ENCODE measurements around the gene DDA1. TPM values are rescaled to one million over a fixed set of nuclear protein-coding genes. Genes with fewer than 3 reads are reported as not detected.

The DDA1 gene
- total RNA-seq, 1 donor from 2014 or later: 31.1 TPM

DNA sequence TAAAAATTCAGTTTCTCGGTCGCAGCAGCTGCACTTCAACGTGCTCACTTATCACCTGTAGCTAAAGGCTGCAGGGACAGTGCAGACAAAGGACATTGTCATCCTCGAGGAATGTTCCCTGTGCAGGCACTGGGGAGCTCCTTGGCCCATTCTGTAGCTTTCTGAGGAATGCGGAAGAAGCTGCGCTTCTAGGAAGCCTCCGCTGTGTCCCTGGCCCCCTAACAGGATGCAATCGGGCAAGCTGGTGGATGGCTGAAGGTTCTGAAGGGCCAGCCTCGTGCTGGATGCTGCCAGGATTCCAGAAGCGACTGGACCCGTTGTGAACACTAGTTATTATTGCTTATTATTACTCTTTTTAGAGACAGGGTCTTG is 17.2 kb downstream of the DDA1 start:
- intact Hi-C loops (cut with micrococcal nuclease): no loop called here
- no peak overlapping the region for H3K4me3 Mint-ChIP-seq
- ATAC-seq (ENCODE audit: low read depth): no peak
- TF ChIP-seq, protein P1, sequence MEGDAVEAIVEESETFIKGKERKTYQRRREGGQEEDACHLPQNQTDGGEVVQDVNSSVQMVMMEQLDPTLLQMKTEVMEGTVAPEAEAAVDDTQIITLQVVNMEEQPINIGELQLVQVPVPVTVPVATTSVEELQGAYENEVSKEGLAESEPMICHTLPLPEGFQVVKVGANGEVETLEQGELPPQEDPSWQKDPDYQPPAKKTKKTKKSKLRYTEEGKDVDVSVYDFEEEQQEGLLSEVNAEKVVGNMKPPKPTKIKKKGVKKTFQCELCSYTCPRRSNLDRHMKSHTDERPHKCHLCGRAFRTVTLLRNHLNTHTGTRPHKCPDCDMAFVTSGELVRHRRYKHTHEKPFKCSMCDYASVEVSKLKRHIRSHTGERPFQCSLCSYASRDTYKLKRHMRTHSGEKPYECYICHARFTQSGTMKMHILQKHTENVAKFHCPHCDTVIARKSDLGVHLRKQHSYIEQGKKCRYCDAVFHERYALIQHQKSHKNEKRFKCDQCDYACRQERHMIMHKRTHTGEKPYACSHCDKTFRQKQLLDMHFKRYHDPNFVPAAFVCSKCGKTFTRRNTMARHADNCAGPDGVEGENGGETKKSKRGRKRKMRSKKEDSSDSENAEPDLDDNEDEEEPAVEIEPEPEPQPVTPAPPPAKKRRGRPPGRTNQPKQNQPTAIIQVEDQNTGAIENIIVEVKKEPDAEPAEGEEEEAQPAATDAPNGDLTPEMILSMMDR (IDR thresholded peaks at IDR 0.05): no peak
- peaks cover 8% of the 10 kb centered on the region for H3K36me3 Mint-ChIP-seq (ENCODE audit: low read depth)
- H3K27ac Mint-ChIP-seq: no peak overlapping the region
- H3K4me1 Mint-ChIP-seq: peaks cover 18% of the 10 kb centered on the region
- H3K9me3 Mint-ChIP-seq: no peaks in the 10 kb centered on the region
- ChIA-PET CTCF (no interaction called here), POLR2A (interaction anchor here (0.7 to 3.5 kb wide), 2 partner anchors 9 to 17 kb away, joined by 3 to 24 read pairs; partner anchors contain the start of gene DDA1)
- no peak for DNase-seq
- peaks cover 6% of the 10 kb centered on the region for H3K27me3 Mint-ChIP-seq

DNA sequence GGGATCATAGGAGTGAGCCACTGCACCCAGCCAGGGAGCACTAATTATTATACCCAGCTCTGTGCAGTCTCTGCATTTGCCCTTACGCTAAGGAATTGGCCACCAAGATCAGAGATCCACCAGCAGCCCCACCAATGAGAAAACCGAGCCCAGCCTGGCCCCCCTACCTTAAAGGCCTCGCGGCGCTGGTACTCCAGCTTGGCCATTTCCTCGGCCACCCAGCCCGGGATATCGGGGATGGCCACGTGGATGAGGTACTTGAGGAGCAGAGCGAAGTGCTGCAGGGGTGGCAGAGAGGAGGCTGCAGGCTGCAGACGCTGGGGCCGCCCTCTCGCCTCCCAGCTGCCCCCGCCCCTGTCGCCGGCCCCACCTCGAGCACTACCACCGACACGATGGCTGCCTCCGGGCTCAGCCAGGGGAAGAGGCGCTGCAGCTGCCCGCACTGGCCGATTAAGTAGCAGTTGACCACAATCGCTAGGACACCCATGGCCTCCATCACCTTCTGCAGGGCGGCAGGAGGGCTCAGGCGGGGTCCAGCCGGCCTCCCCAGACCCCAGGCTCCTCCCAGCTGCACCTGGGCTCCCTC is 17.8 kb downstream of the DDA1 start:
- Mint-ChIP-seq H3K4me3 (peak overlapping the region; percentile 52), H3K27ac (no peak overlapping the region), H3K36me3 (ENCODE audit: low read depth) (peaks cover 6% of the 10 kb centered on the region), H3K9me3 (no peaks in the 10 kb centered on the region), H3K27me3 (peaks cover 6% of the 10 kb centered on the region), H3K4me1 (peaks cover 18% of the 10 kb centered on the region)
- ATAC-seq (ENCODE audit: low read depth) (no peak), DNase-seq (no peak)
- ChIA-PET CTCF (no interaction called here), POLR2A (interaction anchor here (0.7 to 3.5 kb wide), 3 partner anchors 9 to 18 kb away, joined by 3 to 24 read pairs (median 3); partner anchors contain the start of gene DDA1)
- intact Hi-C loops (cut with micrococcal nuclease): no loop called here
- TF ChIP-seq, protein P1 (IDR thresholded peaks at IDR 0.05): no peak

DNA sequence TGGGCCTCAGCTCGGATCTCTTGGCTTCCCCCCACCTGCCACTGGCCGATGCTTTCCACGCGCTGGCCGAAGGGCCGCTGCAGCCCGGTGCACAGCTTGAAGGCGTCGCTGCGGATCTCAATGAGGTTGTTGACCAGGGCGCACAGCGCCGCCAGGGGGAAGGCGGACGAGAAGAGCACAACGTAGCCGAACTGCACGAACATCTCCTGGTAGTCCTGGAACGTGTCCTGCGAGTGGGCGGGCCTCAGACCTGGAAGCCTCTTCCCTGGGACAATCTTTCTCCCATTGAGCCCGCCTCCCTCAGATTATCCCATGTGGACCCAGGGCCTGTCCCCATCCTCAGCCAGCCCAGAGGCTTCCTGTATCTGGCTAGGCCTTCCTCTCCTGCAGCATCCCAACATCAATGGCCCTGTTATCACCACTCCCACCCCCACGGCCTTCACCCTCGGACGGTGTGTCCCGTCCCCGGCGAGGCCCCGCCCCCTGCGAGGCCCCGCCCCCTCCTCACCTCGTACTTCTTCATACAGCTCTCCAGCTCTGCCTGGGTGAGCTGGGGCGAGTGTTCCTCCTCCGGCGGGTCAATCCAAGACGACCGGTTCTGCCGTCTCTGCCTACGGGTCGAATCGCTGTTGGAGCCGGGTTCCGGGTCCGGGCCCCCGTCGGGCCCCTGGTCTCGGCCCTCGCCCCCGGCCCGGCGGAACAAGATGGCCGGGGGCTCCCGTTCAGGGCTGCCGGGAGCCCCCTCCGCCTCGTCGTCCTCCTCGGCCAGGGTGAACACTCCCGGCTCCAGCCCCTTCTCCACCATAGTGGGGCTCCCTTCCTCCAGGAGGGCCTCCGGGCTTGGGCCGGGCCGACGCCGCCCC is 18.5 kb downstream of the DDA1 start:
- TF ChIP-seq, protein P1 (IDR thresholded peaks at IDR 0.05): no peak
- Mint-ChIP-seq H3K36me3 (ENCODE audit: low read depth) (no peaks in the 10 kb centered on the region), H3K27me3 (peaks cover 6% of the 10 kb centered on the region), H3K4me1 (peaks cover 16% of the 10 kb centered on the region), H3K27ac (no peak overlapping the region), H3K4me3 (peak overlapping the region; percentile 77), H3K9me3 (no peaks in the 10 kb centered on the region)
- DNase-seq (peak; percentile 56), ATAC-seq (ENCODE audit: low read depth) (peak; percentile 88)
- CTCF ChIA-PET: interaction anchor here (1.0 kb wide), 1 partner anchor 23 kb away, joined by 3 read pairs; the partner anchor contains the start of gene MRPL34
- intact Hi-C loops (cut with micrococcal nuclease): no loop called here
- POLR2A ChIA-PET: interaction anchor here (0.5 to 3.5 kb wide), 8 partner anchors 11 to 1265 kb away, joined by 3 to 24 read pairs (median 4); partner anchors contain the start of genes DDA1, MRPL34 and SLC27A1

DNA sequence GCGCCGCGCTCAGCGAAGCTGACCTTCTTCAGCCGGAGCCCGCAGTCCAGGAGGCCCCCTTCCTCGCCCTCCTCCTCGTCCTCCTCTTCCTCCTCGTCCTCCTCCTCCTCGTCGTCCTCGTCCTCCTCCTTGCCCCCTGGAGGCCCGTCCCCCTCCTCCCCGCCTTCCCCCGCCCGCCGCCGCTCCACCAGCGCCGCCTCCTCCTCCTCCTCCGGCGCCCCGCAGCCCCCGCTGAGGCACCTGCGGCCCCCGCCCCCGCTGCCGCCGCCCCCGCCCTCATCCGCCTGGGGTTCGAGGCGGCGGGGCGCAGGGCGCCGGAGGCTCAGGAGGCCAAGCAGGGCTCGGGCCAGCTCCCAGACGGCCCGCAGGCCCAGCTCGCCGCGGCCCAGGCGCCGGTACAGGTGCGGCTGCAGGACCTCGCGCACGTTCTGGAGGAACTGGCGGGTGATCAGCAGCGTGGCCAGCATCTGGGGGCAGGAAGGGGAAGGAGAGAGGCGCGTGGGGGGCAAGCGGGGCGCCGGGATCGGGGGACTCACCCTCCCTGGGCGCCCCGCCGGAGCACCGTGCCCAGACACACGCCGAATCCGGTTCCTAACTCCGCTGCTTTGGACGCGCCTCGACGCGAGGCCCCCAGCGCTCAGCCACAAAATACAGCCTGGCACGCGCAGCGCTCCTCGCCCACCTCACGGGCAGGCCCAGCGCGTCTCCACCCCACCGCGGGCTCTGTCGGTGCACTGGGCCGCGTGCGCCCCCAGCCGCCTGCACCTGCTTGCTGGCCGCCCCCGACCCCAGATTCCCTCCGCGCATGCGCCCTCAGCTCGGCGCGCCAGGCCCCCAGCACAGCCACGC is 19.4 kb downstream of the DDA1 start:
- H3K27ac Mint-ChIP-seq: no peak overlapping the region
- TF ChIP-seq, protein P1 (IDR thresholded peaks at IDR 0.05): no peak
- H3K4me3 Mint-ChIP-seq: peak overlapping the region; percentile 77
- ChIA-PET POLR2A (interaction anchor here (0.5 to 3.5 kb wide), 7 partner anchors 19 to 1266 kb away, joined by 3 to 24 read pairs (median 4); partner anchors contain the start of genes DDA1, MRPL34 and SLC27A1), CTCF (interaction anchor here (1.0 kb wide), 1 partner anchor 23 kb away, joined by 3 read pairs; the partner anchor contains the start of gene MRPL34)
- H3K9me3 Mint-ChIP-seq: no peaks in the 10 kb centered on the region
- peaks cover 6% of the 10 kb centered on the region for H3K27me3 Mint-ChIP-seq
- no peaks in the 10 kb centered on the region for H3K36me3 Mint-ChIP-seq (ENCODE audit: low read depth)
- peaks cover 17% of the 10 kb centered on the region for H3K4me1 Mint-ChIP-seq
- ATAC-seq (ENCODE audit: low read depth) (peak; percentile 23), DNase-seq (peak; percentile 43)
- intact Hi-C loops (cut with micrococcal nuclease): no loop called here
